GM21390 (cell line): ENCODE results near the gene PRCD.
"Not testable (repeated sequence)": the region's sequence is repeated elsewhere in the genome, so short reads cannot be mapped to it uniquely, and the experiment has no call there.

Experiments used
- ATAC-seq: cut with Tn5 transposase; IDR thresholded peaks from one replicate; pipeline ENCODE4 v1.9.1; 2021; ENCODE audit not compliant: unreplicated experiment

The PRCD gene

GRCh38 chr17:76551685-76552084 is 11.8 kb downstream of the PRCD start:
- ATAC-seq, result no peak

GRCh38 chr17:76553178-76553908 is 13.5 kb downstream of the PRCD start:
- ATAC-seq, result no peak

- no peak for ATAC-seq
Observed at GRCh38 chr17:76554131-76554530, 14.3 kb downstream of the PRCD start.

- ATAC-seq, result peak; percentile 29
Observed at GRCh38 chr17:76556765-76557367, 17.0 kb downstream of the PRCD start.

- peak; percentile 79 for ATAC-seq
Observed at GRCh38 chr17:76557368-76558197, 17.7 kb downstream of the PRCD start.

GRCh38 chr17:76558198-76559095 is 18.6 kb downstream of the PRCD start:
- ATAC-seq, result no peak

GRCh38 chr17:76559460-76559859 is 19.6 kb downstream of the PRCD start:
- not testable (repeated sequence) for ATAC-seq

GRCh38 chr17:76560036-76560876 is 20.4 kb downstream of the PRCD start:
- ATAC-seq, result no peak

- no peak for ATAC-seq
Observed at GRCh38 chr17:76560877-76561221, 21.0 kb downstream of the PRCD start.

- no peak for ATAC-seq
Observed at GRCh38 chr17:76561332-76561731, 21.5 kb downstream of the PRCD start.

- ATAC-seq, result no peak
Observed at GRCh38 chr17:76561799-76562268, 22.0 kb downstream of the PRCD start.

GRCh38 chr17:76562734-76563148 is 22.9 kb downstream of the PRCD start:
- ATAC-seq, result no peak

GRCh38 chr17:76563359-76563758 is 23.5 kb downstream of the PRCD start:
- not testable (repeated sequence) for ATAC-seq

- not testable (repeated sequence) for ATAC-seq
Observed at GRCh38 chr17:76564991-76565727, 25.3 kb downstream of the PRCD start.

- no peak for ATAC-seq
Observed at GRCh38 chr17:76565728-76566612, 26.1 kb downstream of the PRCD start.

GRCh38 chr17:76566613-76566943 is 26.7 kb downstream of the PRCD start:
- no peak for ATAC-seq

GRCh38 chr17:76566988-76567431 is 27.2 kb downstream of the PRCD start:
- ATAC-seq, result no peak
